Thoracic aorta endothelial cell (primary cell): ENCODE measurements around the gene RUFY2. TPM values are rescaled to one million over a fixed set of nuclear protein-coding genes. Genes with fewer than 3 reads are reported as not detected.

ENCODE experiments used
- total RNA-seq: library from RNA; depleted of rRNA; stranded (reverse); fragments of >200 nt; gene quantifications from 2 replicates; pipeline ENCODE4 v1.2.3, GENCODE V29; 2012

Gene RUFY2
- total RNA-seq = 40.7 and 42.2 TPM in 2 replicates

GRCh38 chr10:68406815-68407548, at the start of gene RUFY2:
TSS of gene RUFY2 (minus strand) at chr10:68407277. CDS start at chr10:68407189, 88 bp downstream.

GRCh38 chr10:68332259-68333057, 74.6 kb downstream of the RUFY2 start, which contains the start of gene PBLD:
TSS of gene PBLD (minus strand) at chr10:68332928. CDS start at chr10:68306844, 26,084 bp downstream.

GRCh38 chr10:68331455-68332258, 75.4 kb downstream of the RUFY2 start, which contains the start of gene HNRNPH3:
TSS of gene HNRNPH3 (plus strand) at chr10:68332064. CDS start at chr10:68337222, 5,158 bp downstream.

Other genes with a start within 250 kb of the RUFY2 start
- not detected in 2 replicates for gene ATOH7, start 175.2 kb downstream of the RUFY2 start, total RNA-seq
- 34.8 and 35.6 TPM in 2 replicates for gene HNRNPH3, start 75.2 kb downstream of the RUFY2 start, total RNA-seq
- 3.6 and 4.3 TPM in 2 replicates for gene PBLD, start 74.3 kb downstream of the RUFY2 start, total RNA-seq
- gene DNA2, start 64.7 kb upstream of the RUFY2 start, total RNA-seq = 27.7 and 29.1 TPM in 2 replicates
- 18.0 and 18.9 TPM in 2 replicates for gene SLC25A16, start 120.2 kb upstream of the RUFY2 start, total RNA-seq
- gene TET1, start 153.1 kb upstream of the RUFY2 start, total RNA-seq = 0.40 and 0.65 TPM in 2 replicates